HG03439 (cell line): ENCODE results near the gene PSMC6.

Source experiments
- ATAC-seq: cut with Tn5 transposase; IDR thresholded peaks from one replicate; pipeline ENCODE4 v1.9.1; 2021; ENCODE audit warnings: mild to moderate bottlenecking, moderate library complexity; ENCODE audit not compliant: unreplicated experiment

PSMC6 gene

DNA sequence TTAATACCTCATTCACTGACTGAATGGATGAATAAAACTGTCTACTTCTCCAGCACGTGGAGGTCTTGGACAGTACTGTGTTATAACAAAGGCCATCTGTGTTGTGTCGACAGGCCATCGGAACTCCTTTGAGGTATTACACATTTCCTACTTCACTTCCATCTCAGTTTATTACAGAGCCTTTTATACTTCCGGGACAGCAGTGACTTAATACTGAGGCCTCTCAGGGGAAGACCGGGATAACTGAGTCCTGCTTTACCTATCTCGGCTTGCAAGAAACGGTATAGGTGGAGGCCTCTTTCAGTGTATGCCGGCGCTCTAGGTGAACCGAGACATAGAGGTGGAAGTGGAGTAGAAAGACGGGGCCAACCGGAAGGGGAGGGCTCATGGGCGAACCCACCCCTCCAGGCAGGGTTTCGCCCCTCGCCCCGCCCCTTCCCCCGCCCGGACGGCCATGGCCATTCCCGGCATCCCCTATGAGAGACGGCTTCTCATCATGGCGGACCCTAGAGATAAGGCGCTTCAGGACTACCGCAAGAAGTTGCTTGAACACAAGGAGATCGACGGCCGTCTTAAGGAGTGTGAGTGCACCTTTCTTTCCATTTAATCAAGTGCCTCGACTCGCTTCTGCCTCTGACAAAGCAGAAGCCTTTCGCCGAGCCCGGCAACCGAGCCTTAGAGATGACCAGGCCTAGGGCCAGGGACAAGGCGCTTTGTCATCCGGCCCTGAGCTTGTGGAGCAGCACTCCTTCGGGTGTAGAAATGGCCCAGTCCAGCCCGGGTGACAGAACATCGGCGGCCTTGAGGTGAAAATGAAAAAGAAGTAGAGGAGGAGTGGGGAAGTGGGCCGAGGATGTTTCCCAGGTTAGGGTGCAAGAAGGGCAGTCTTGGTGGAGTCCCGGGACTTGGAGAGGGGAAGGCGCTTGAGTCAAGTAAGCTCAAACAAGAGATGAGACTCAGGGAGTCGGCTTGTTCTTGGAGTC lies at the start of gene PSMC6:
Gene PSMC6 (plus strand): TSS at position 477 of the 983 bp plus-strand sequence. CDS start 20 bp downstream, at position 497.
- ATAC-seq, result peak; percentile 98

- no peak for ATAC-seq
These were observed 46.7 kb upstream of the PSMC6 start for GRCh38 chr14:52660325-52660724.

DNA sequence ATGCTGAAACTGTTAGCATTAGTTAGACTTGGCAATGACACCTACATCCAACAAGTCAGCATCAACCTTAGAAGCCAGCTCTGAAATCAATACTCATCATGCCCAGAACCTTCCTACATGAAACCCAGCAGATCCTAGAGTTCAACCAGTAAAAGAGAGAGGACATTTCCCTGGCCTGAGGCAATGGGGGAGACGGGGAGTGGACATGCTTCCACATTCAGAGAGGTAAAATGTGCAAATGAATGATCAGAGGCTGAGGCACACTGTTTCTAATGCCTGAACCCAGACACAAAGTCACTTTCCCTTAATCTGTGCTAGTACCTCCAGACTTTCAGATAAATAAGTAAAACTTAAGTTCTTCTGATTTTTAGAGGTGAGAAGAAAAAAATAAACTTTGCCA lies 46.2 kb upstream of the PSMC6 start:
- no peak for ATAC-seq

GRCh38 chr14:52661314-52661713 lies 45.7 kb upstream of the PSMC6 start:
- no peak for ATAC-seq

DNA sequence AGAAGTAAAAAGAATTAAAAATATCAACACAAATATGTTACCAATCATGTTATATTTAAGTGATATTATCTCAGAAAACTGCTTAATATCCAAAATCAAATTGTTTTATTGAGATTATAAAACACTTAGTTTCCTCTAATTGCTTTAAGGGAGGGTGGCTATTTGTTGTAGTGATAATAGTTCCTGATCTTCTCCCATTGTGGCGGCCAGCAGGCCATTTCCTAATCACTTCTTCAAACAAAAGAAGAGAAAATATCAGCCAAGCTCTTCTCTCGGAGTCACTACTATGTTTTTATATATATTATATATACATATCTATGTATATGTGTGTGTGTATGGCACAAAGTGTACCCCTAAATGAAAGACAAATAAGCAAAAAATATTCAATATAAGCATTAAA lies 43.1 kb upstream of the PSMC6 start:
- ATAC-seq, result no peak

DNA sequence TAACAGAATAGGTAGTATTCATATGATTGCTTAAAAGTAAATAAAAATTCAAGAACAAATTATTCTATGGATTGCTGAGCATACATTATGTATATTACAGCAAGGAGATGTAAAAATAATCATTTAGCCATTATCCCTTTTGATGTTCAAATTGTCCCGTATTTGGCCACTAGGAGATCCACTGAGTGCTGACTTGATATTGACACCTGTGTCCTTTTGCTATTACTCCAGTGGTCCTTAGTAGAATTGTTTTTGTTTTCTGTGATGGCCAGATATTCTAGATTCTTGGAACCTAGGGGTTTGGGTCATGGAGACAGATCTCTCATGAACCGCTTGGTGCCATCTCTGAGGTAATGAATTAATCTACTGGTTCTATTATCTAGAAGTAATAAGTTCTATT lies 28.4 kb upstream of the PSMC6 start:
- ATAC-seq, result no peak

GRCh38 chr14:52683985-52684520 lies 22.9 kb upstream of the PSMC6 start:
- no peak for ATAC-seq

- ATAC-seq, result no peak
These were observed 20.8 kb upstream of the PSMC6 start for GRCh38 chr14:52686176-52686575.

GRCh38 chr14:52690983-52691760 lies 15.8 kb upstream of the PSMC6 start:
- ATAC-seq, result no peak

DNA sequence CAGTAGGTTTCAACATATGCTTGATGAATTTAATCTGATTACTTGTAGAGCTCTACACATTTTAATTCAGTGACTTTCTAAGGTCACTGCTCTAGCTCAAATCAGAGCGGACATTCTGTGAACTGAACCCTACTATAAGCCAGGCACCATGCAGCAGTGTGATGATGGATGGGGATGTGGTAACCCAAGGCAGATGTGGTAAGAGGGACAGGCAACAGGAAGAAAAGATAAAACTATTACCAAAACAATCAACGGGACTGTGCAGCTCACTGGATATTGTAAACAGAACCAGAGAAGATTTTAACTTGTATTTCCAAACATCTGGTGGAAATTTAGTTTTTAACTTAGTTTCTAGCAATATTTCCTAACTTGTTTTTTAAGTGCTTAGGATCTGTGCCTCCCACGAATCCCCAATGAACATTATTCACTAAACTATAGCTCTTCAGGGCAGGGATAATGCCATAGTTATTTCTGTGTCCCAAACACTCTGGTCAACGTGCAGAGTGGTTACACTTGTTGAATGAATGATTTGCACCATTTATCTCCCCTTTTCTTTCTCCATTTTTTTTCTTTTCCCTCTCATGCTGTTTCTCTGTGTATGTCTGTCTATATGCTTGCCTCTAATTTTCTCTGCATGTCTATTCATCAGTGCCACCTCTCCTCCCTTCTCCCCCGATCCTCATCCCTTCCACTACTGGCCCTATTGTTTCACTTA lies 14.6 kb upstream of the PSMC6 start:
- ATAC-seq, result no peak

- ATAC-seq, result no peak
These were observed 14.0 kb upstream of the PSMC6 start for GRCh38 chr14:52693036-52693435.

DNA sequence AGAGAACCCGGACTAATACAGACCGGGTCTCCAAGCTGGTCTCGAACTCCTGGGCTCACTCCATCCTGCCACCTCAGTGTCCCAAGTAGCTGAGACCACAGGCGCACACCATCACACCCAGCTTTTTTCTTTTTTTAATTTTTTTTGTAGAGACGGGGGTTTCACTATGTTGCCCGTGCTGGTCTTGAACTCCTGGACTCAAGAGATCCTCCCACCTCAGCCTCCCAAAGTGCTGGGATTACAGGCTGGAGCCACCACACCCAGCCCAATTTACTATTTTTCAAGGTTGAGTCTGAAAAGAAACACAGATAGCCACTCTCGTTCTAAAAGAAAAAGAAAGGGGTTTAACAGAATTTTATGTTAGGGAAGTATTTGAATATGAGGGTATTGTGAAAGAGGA lies 13.5 kb upstream of the PSMC6 start:
- ATAC-seq, result no peak

GRCh38 chr14:52694761-52695480 lies 12.1 kb upstream of the PSMC6 start:
- peak; percentile 46 for ATAC-seq

DNA sequence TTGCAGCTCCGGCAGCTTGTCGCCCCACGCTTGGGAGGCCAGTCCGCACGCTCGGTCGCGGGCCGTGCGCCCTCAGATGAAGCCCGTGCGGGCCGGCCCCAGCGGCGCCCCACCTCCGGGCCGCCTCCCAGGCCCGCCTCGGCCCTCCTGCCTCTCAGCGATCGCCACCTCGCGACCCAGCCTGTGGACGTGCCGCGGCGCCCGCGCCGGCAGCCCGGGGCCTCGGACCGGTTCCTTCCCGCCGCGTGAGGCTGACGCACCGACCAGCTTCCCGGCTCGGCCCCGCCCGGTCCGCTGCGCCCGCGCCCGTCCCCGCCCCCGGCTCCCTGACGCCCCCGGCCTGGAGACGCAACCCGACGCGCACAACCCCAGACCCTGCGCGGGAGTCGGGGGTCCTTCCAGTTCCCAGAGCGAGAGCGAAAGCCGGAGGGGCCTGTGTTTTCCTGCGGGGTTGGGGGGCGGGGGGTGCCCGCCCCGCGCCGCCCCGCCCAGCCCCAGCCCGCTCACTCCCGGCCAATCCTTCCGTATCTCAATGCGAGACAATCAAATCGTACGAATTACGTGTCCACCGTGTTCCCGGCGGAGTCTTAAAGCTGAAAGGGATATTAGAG lies 11.4 kb upstream of the PSMC6 start, which contains the start of gene ERO1A:
Gene ERO1A (minus strand): TSS at position 78 of the 611 bp plus-strand sequence. CDS start 77 bp downstream, at position 1.
- peak; percentile 74 for ATAC-seq

- ATAC-seq, result no peak
These were observed 6.3 kb upstream of the PSMC6 start for GRCh38 chr14:52700701-52701172.

- no peak for ATAC-seq
These were observed 5.8 kb upstream of the PSMC6 start for GRCh38 chr14:52701223-52701622.

DNA sequence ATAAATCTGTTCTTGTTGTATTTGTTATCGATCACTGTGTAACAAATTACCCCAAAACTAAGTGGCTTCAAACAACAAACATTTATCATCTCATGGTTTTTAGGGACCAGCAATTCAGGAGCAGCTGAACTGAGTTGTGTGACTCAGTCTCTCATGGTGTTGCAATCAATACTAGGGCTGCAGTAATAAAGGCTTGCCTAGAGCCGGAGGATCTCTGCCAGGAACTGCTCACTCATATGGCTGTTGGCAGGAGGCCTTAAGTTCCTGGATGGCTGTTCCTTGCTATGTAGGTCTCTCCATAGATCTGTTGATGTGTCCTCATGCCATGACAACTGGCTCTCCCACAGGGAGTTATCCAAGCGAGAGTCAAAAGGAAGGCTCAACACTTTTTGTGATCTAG lies 3.8 kb upstream of the PSMC6 start:
- ATAC-seq, result no peak

- no peak for ATAC-seq
These were observed 3.3 kb upstream of the PSMC6 start for GRCh38 chr14:52703664-52704063.

GRCh38 chr14:52706286-52706685 lies 714 bp upstream of the PSMC6 start:
- no peak for ATAC-seq

DNA sequence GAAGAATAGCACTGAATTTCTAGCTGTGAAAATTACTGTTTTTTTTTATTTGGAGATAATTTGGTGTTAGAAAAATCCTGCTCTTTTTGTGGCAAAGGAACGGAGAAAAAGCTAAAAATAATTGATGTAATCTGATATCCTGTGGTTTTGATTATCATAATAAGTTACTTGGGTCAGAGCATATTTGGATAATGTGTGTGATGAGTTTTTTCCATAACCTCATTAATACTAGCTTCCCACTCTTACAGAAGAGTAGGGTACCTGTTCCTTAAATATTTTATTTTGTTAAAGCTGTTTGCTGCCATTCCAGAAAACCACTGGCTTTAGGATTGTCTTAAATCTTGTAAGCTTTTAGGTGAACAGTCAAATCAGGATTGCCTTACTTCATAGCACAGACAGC lies 4.7 kb downstream of the PSMC6 start:
- no peak for ATAC-seq
